HG03439 (cell line): ENCODE measurements around the gene MAP3K7.
A peak's percentile ranks its signal among the peaks of the same experiment; 100 is the strongest.

Source experiments
- ATAC-seq: cut with Tn5 transposase; IDR thresholded peaks from one replicate; pipeline ENCODE4 v1.9.1; 2021; ENCODE audit warnings: mild to moderate bottlenecking, moderate library complexity; ENCODE audit not compliant: unreplicated experiment

The MAP3K7 gene

DNA sequence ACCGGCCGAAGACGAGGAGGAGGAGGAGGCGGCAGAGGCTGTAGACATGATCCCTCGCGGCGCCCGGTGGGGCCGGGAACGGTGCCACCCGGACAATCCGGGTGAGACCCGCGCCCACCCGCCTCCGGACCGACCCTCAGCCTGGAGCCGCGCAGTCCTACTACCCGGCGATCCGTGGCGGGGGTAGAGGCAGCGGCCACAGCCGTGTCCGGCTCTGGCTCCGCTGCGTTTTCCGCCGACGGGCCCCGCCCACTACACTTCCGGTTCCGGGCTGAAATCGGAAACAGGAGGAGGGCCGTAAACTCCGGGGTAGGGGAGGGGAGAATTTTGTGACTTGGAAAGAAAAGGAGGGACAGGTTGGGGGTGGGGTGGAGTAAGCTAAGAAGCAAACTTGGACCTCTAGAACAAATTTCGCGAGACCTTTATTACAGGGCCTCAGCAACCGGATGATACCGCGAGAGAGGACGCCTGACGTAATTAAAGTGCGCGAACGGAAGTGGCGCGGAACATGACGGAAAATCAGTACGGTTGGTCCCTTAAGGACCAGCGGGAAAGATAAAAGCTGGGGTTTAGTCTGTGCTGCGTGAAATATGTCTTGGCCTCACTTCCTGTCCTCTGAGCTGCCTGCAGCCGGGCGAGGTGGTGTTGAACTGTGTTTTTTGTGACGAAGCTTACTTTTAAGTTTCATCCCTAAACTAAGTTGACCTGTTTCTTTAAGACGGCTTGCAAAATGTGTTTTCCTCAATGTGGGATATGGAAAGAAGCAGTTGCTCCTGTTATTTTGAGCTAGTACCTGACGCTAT lies at the start of gene MAP3K7:
MAP3K7 (minus strand) TSS at position 237 of the 803 bp plus-strand sequence; CDS start at position 48, 189 bp downstream.
- ATAC-seq: peak; percentile 91

DNA sequence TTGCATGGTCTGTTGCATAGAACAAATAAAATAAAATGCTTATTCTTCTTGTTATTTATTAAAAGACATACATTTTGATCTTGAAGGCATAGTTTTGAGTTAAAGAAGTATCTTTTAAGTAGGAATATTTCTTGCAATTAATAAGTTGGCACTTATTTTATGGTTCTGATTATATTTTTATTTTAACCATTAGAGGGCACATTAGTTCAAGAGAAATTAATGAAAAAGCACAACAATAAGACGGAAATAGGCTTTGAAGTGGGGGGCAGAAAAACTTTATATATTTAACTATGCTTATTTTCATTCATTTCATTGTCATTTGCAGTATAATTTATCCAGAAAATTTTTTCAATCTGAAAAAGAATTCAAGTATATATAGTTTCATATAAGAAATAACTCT lies 44.2 kb upstream of the MAP3K7 start:
- ATAC-seq: no peak

DNA sequence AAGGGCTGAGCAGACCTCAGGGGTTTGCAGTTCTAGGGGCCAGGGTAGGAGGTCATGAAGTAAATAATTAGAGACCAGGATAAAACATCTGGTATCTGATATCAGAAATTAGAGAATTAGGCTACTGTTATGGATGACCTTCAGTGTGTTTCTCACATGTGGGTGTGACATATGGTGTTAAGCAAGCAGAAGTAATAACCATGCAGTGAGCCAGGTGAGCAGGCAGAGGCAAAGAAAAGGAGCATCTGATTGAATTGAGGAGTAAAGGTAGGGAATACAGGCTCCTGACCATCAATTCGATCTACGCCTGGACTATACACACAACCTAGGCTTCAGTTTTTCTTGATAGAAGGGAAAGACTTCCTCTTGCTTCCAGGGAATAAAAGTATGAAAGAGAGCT lies 34.7 kb upstream of the MAP3K7 start:
- ATAC-seq: no peak

- no peak for ATAC-seq
Measured at GRCh38 chr6:90619221-90619620, 32.3 kb upstream of the MAP3K7 start.

DNA sequence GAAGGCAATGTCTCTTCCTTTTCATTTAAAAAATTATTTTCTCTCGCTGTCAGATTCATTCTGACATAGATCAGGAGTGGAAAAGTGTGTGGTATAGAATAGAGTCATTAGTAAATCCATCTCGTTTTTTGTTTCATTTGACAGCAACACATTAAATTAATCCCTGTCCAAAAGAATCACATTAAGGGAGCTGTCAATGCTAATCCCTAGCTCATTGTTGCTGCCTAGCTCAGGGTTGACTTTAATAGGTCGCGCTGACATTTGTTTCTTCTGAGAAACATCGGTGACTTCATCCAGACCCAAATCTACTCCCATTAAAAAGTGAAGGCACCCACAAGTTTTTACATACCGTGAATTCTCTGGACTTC lies 25.4 kb upstream of the MAP3K7 start:
- no peak for ATAC-seq

- no peak for ATAC-seq
Measured at GRCh38 chr6:90611543-90612312, 24.9 kb upstream of the MAP3K7 start.

DNA sequence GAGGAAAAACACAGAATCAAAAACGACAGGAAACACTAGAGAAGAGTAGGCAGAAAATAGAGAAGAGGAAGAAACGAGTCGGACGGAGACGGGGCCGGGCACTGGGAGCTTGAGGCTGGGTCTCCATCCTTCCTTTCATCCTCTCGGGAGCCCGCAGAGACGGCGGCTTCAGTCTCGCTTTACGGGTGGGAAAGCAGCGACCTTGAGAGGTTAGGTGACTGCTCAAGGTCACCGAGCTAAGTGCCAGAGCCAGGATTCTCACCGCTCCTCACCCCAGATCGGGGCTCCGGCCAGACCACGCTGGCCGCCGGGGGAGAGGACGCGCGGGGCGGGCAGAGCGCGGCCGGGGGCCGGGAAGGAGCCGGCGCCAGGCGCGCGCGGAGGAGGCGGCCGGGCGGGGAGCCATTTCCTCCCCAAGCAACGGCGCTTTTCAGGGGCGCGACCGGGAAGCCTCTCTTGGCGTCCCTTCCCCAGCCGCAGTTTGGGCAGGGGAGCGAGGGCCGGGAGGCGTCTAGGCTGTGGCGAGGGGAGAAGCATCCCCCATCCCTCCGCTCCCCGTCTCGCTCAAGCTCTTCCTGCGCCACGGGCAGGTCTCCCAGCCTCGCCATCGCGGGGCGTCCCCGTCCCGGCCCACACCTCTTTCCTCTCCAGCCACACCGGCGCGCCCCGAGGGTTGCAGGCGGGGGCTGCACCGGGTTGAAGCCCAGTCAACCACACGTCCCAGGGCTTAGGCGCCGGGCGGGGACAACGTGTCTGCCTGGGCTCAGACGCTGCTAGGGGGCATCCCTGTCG lies 24.1 kb upstream of the MAP3K7 start:
- ATAC-seq: peak; percentile 60

- ATAC-seq: peak; percentile 21
Measured at GRCh38 chr6:90610301-90610750, 23.5 kb upstream of the MAP3K7 start.

DNA sequence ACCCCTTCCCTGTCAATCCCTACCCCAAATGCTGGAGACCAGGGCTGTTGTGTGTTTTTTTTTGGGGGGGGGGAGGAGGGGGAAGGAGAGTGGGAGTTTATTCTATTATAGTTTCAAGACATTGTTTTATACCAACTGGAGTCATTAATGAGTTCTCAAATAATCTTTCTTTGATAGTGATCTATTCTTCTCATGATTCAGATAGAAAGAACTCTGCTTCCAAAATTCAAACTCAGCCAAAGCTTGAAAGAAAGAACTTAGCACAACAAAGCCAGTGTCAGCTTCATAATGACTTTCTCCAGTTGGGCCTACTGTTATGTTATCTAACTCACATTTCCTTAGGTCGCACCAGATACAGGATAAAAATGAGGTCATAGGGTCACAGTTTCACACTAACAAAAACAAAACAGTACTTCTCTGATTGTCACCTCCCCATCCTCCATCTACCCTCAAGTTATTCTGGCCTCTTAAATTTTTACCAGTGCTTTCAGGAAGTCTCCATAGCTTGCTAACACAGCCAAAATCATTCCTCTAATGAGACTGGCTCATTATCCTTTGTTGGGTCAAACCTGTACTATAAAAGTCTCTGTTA lies 19.0 kb upstream of the MAP3K7 start:
- no peak for ATAC-seq

DNA sequence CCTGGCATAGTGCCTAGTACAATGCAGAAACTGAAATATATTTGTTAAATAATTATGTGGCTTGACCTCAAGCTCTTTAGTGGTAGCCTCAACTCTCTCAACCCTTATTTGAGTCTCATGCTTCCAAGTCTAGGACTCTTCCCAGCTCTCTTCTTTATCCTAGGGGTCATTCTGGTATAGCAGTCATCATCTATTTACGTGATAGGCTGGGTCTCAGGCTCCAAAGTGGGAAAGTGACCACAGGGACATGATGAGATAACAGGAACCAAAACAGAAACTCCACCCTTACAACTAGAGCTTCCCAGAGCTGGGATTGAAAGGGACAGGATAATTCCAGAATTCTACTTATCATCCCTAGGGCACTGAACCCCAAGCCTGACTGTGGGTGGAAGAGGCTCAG lies 17.7 kb upstream of the MAP3K7 start:
- no peak for ATAC-seq

- no peak for ATAC-seq
Measured at GRCh38 chr6:90599151-90599550, 12.3 kb upstream of the MAP3K7 start.

GRCh38 chr6:90598192-90598951 lies 11.5 kb upstream of the MAP3K7 start:
- no peak for ATAC-seq

- no peak for ATAC-seq
Measured at GRCh38 chr6:90596967-90597539, 10.2 kb upstream of the MAP3K7 start.

DNA sequence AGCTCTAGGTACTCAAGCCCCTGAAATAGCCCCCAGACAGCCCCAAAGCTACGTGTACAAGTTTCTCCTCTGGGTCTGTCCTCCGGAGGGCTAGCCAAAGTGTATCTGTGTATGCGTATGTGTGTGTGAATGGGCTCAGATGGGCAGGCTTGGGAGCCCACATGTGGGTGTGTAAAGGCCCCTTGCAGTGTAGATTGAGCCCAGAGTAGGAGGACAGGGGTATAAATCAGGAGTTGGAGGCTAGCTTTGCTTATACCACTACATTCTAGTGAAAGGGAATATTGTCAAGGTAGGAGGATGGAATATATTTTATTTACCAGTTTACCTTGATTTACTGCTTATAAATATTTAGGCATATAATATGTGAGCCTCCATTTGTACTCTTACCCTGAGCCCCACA lies 9.0 kb upstream of the MAP3K7 start:
- no peak for ATAC-seq

- no peak for ATAC-seq
Measured at GRCh38 chr6:90586546-90586835, 381 bp downstream of the MAP3K7 start.

GRCh38 chr6:90584636-90585255 lies 2.1 kb downstream of the MAP3K7 start:
- ATAC-seq: no peak

DNA sequence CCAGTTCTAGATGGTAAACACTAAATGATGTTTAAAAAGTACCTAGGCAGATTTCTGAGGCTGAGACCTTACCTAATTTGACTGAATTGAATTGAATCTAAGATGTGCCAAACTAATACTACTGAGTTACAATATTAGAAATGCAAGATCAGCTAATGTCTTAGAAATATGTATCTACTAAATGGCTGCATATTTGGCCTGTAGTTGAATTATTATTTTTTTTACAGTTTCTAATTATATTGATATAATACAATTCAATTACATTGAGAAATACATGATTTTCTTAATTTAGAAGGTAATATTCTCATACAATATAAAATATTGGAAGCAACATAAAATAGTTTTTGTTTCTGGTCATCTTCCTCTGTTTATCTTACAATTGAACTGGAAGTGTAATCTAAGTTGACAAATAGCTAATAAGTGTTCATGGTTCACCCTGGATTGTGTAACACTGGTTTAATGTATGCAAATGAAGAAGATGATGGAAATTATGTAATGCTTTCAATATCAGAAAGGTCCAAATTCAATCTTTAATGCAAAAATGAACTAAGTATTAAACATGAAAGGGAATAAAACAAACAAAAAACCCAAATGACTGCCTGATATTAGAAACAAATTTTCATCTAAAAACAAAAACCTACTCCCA lies 2.9 kb downstream of the MAP3K7 start:
- ATAC-seq: no peak

- no peak for ATAC-seq
Measured at GRCh38 chr6:90583179-90583835, 3.6 kb downstream of the MAP3K7 start.

- ATAC-seq: no peak
Measured at GRCh38 chr6:90581146-90581545, 5.7 kb downstream of the MAP3K7 start.
